Dermis blood vessel endothelial cell (primary cell): Measurements from ENCODE around the gene ZDHHC14. TPM values are rescaled to one million over a fixed set of nuclear protein-coding genes. Genes with fewer than 3 reads are reported as not detected.
"Not testable (repeated sequence)": the region's sequence is repeated elsewhere in the genome, so short reads cannot be mapped to it uniquely, and the experiment has no call there.

Experiments used
- DNase-seq: peaks from one replicate; pipeline ENCODE4 v3.0.0; 2010
- total RNA-seq: library from RNA; depleted of rRNA; stranded (reverse); fragments of >200 nt; gene quantifications from 2 replicates; pipeline ENCODE4 v1.2.3, GENCODE V29; 2014

ZDHHC14 gene
- total RNA-seq, 1 donor from 2014 or later, result 32.8 TPM

GRCh38 chr6:157575436-157576145 is 194.6 kb downstream of the ZDHHC14 start:
- no peak for DNase-seq

GRCh38 chr6:157576991-157577390 is 196.0 kb downstream of the ZDHHC14 start:
- not testable (repeated sequence) for DNase-seq

GRCh38 chr6:157578527-157578926 is 197.5 kb downstream of the ZDHHC14 start:
- not testable (repeated sequence) for DNase-seq

- DNase-seq, result peak; percentile 82
Observed at GRCh38 chr6:157579467-157580031, 198.6 kb downstream of the ZDHHC14 start.

- DNase-seq, result no peak
Observed at GRCh38 chr6:157584036-157584435, 203.0 kb downstream of the ZDHHC14 start.

- DNase-seq, result no peak
Observed at GRCh38 chr6:157585274-157586087, 204.5 kb downstream of the ZDHHC14 start.

- DNase-seq, result no peak
Observed at GRCh38 chr6:157586088-157586414, 205.1 kb downstream of the ZDHHC14 start.

- no peak for DNase-seq
Observed at GRCh38 chr6:157586476-157587126, 205.6 kb downstream of the ZDHHC14 start.

GRCh38 chr6:157587127-157587926 is 206.3 kb downstream of the ZDHHC14 start:
- no peak for DNase-seq

GRCh38 chr6:157590654-157591053 is 209.7 kb downstream of the ZDHHC14 start:
- DNase-seq, result not testable (repeated sequence)

GRCh38 chr6:157592541-157592940 is 211.6 kb downstream of the ZDHHC14 start:
- DNase-seq, result no peak

- no peak for DNase-seq
Observed at GRCh38 chr6:157592980-157593379, 212.0 kb downstream of the ZDHHC14 start.

GRCh38 chr6:157593596-157593995 is 212.6 kb downstream of the ZDHHC14 start:
- DNase-seq, result no peak

- no peak for DNase-seq
Observed at GRCh38 chr6:157594292-157594691, 213.3 kb downstream of the ZDHHC14 start.

- no peak for DNase-seq
Observed at GRCh38 chr6:157595768-157596167, 214.8 kb downstream of the ZDHHC14 start.

GRCh38 chr6:157596461-157596860 is 215.5 kb downstream of the ZDHHC14 start:
- no peak for DNase-seq

- DNase-seq, result no peak
Observed at GRCh38 chr6:157596886-157597285, 215.9 kb downstream of the ZDHHC14 start.

- DNase-seq, result peak; percentile 66
Observed at GRCh38 chr6:157597461-157598312, 216.7 kb downstream of the ZDHHC14 start.

GRCh38 chr6:157599191-157599590 is 218.2 kb downstream of the ZDHHC14 start:
- no peak for DNase-seq

GRCh38 chr6:157600807-157601206 is 219.8 kb downstream of the ZDHHC14 start:
- DNase-seq, result no peak
